Lung (tissue), 12 donors: ENCODE measurements around the gene PRKCE. TPM values are rescaled to one million over a fixed set of nuclear protein-coding genes. Genes with fewer than 3 reads are reported as not detected.

Experiments used
- ATAC-seq: fragments of 200-7000 bp; cut with Tn5 transposase; one replicate; pipeline ENCODE4 v1.9.1; 2020; ENCODE audit warnings: moderate number of reproducible peaks; ENCODE audit not compliant: insufficient read depth, low FRiP score
- DNase-seq, 3 donors: peaks; one replicate each; pipeline ENCODE4 v3.0.0-alpha.2; 2013 to 2017
- H3K27ac ChIP-seq, 2 donors: one replicate each; pipeline ENCODE4 v1.5.1; 2013; ENCODE audit warnings: mild to moderate bottlenecking in 2 of 2, moderate library complexity in 2 of 2, control low read depth in 1 of 2, inconsistent platforms in 1 of 2, low read depth in 1 of 2, low read length in 1 of 2
- H3K27me3 ChIP-seq, 3 donors: one replicate each; pipeline ENCODE4 v1.5.1; 2013; ENCODE audit warnings: low read length in 2 of 3; ENCODE audit not compliant: control insufficient read depth in 3 of 3, insufficient read depth in 3 of 3
- H3K36me3 ChIP-seq, 4 donors: one replicate each; pipeline ENCODE4 v1.5.1; 2013; ENCODE audit warnings: low read length in 4 of 4, mild to moderate bottlenecking in 1 of 4, moderate library complexity in 1 of 4; ENCODE audit not compliant: control insufficient read depth in 4 of 4, insufficient read depth in 4 of 4
- H3K4me1 ChIP-seq, 5 donors: one replicate each; pipeline ENCODE4 v1.5.1; 2013; ENCODE audit warnings: low read length in 5 of 5, mild to moderate bottlenecking in 2 of 5, moderate library complexity in 1 of 5; ENCODE audit not compliant: control insufficient read depth in 5 of 5, insufficient read depth in 5 of 5
- H3K4me3 ChIP-seq: one replicate; pipeline ENCODE4 v1.5.1; 2013; ENCODE audit warnings: mild to moderate bottlenecking, control low read depth, moderate library complexity
- H3K9ac ChIP-seq, 2 donors: one replicate each; pipeline ENCODE4 v1.5.1; 2013; ENCODE audit warnings: low read length in 2 of 2, control low read depth in 1 of 2; ENCODE audit not compliant: insufficient read depth in 1 of 2
- H3K9me3 ChIP-seq, 4 donors: one replicate each; pipeline ENCODE4 v1.5.1; 2013; ENCODE audit warnings: low read length in 3 of 4, mild to moderate bottlenecking in 1 of 4, moderate library complexity in 1 of 4; ENCODE audit not compliant: control insufficient read depth in 4 of 4, insufficient read depth in 3 of 4
- CTCF ChIP-seq: IDR thresholded peaks from 2 replicates; pipeline ENCODE4 v1.5.1; 2012; ENCODE audit warnings: mild to moderate bottlenecking; ENCODE audit errors: control extremely low read depth, extremely low read depth
- WGBS, 2 donors: extraction: QIAGEN DNeasy Blood & Tissue Kit; methylation state at CpG; one replicate each; pipeline ENCODE4 v1.1.7; 2013; 5-methylcytosine and 5-hydroxymethylcytosine counted together
- polyA plus RNA-seq, 2 donors: library from polyadenylated mRNA; stranded (reverse); fragments of 200-250 nt; gene quantifications; one replicate each; pipeline ENCODE4 v1.2.1, GENCODE V29; 2013
- total RNA-seq, 2 donors: library from RNA; depleted of rRNA in 1 of 2; stranded (reverse); fragments of >200 nt in 1 of 2; gene quantifications; one replicate each; pipeline ENCODE4 v1.2.1, GENCODE V29; 2014 to 2021
- donor health status: control.
- donor health status: control.
- donor health status: Bipolar disorder and iron deficiency.
- donor health status: healthy.
- donor health status: DM: yes; HTN: yes; CAD: no.

PRKCE gene
- total and polyA plus RNA-seq, 4 donors = 12.5 to 82.2 (median 32.1) TPM

GRCh38 chr2:46167406-46167805 lies 515.9 kb downstream of the PRKCE start:
- ATAC-seq (no peak), DNase-seq (no peak)
- Histone ChIP-seq H3K27me3 (no peaks in the 10 kb centered on the region), H3K9ac (no peak overlapping the region), H3K4me3 (no peak overlapping the region), H3K9me3 (peaks cover 0 to 4% (median 0%) of the 10 kb centered on the region in 4 donors), H3K4me1 (peaks cover 7 to 42% (median 33%) of the 10 kb centered on the region in 5 donors), H3K27ac (no peak overlapping the region), H3K36me3 (peaks cover 0 to 13% (median 2%) of the 10 kb centered on the region in 4 donors)
- TF ChIP-seq CTCF = no peak
- 96 to 99% methylated on average over 9 of the region's 9 CpGs for WGBS, 2 donors

- H3K9ac ChIP-seq = no peak overlapping the region
- H3K27ac ChIP-seq = no peak overlapping the region
- H3K4me3 ChIP-seq = no peak overlapping the region
- WGBS, 2 donors = 89 to 90% methylated on average over 3 of the region's 3 CpGs
- H3K27me3 ChIP-seq = no peaks in the 10 kb centered on the region
- H3K4me1 ChIP-seq = peaks cover 7 to 44% (median 34%) of the 10 kb centered on the region in 5 donors
- no peak for TF ChIP-seq CTCF
- ATAC-seq = no peak
- H3K36me3 ChIP-seq = peaks cover 0 to 12% (median 2%) of the 10 kb centered on the region in 4 donors
- H3K9me3 ChIP-seq = peaks cover 0 to 4% (median 0%) of the 10 kb centered on the region in 4 donors
- no peak for DNase-seq
Measured at GRCh38 chr2:46167924-46168323, 516.4 kb downstream of the PRKCE start.

GRCh38 chr2:46169467-46169866 lies 518.0 kb downstream of the PRKCE start:
- H3K4me1 ChIP-seq = peaks cover 2 to 47% (median 33%) of the 10 kb centered on the region in 5 donors
- ATAC-seq (no peak), DNase-seq (no peak)
- peaks cover 0 to 4% (median 0%) of the 10 kb centered on the region in 4 donors for H3K9me3 ChIP-seq
- no peaks in the 10 kb centered on the region for H3K27me3 ChIP-seq
- WGBS, 2 donors = 82 to 83% methylated on average over 6 of the region's 6 CpGs
- H3K27ac ChIP-seq = no peak overlapping the region
- no peak for TF ChIP-seq CTCF
- H3K9ac ChIP-seq = no peak overlapping the region
- no peak overlapping the region for H3K4me3 ChIP-seq
- peaks cover 0 to 11% (median 2%) of the 10 kb centered on the region in 4 donors for H3K36me3 ChIP-seq

- peaks cover 0 to 4% (median 0%) of the 10 kb centered on the region in 4 donors for H3K9me3 ChIP-seq
- peaks cover 0 to 11% (median 2%) of the 10 kb centered on the region in 4 donors for H3K36me3 ChIP-seq
- H3K9ac ChIP-seq = no peak overlapping the region
- peaks cover 0 to 46% (median 27%) of the 10 kb centered on the region in 5 donors for H3K4me1 ChIP-seq
- H3K27ac ChIP-seq = no peak overlapping the region
- no peaks in the 10 kb centered on the region for H3K27me3 ChIP-seq
- no peak for ATAC-seq
- H3K4me3 ChIP-seq = no peak overlapping the region
- DNase-seq = no peak
- TF ChIP-seq CTCF = no peak
- 39 to 46% methylated on average over 2 of the region's 2 CpGs for WGBS, 2 donors
Measured at GRCh38 chr2:46170026-46170425, 518.6 kb downstream of the PRKCE start.
